ENCODE measurements around the gene SRSF12. TPM values are rescaled to one million over a fixed set of nuclear protein-coding genes. Genes with fewer than 3 reads are reported as not detected.

Gene SRSF12
- total RNA-seq = under 1 TPM; 0.14 to 0.17 TPM

DNA sequence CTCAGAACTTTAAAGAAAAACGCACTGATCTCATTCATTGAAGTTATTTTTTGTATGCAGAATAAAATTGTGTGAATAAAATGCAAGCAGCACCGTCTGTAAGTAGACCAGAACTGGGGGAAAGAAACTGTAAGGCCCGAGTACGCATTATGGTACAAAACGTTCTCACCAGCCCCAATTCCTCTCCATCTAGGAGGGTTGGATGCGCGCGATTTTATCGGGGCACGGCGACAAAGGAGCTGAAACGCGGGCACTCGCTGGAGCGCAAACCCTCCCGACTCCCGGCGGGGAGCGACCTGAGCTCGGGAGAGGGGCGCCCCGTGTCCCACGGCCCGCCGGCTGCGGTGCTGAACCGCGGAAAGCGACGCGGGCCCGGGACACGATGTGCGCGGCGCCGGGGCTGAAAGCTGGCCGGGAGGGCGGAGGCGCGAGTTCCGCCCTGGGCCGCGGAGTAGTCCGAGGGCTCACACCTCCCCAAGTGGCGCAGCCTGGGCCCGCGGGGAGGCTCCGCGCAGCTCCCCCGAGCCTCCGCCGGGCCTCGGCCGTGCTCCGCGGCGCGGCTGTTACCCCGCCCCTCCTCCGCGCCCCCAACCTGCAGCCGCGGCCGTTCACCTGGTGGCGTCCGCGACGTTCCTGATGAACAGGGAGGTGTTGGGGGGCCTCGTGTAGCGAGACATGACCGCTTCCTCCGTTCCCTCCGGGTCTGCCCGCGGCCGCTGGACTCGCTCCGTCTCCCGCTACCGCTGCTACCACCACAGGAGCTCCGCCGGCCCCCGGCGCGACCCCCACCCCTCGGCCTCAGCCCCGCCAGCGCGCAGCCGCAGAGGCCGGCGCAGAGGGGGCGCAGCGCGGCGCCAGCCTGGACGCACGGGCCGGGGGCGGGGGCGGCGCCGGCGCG is at the start of gene SRSF12:
SRSF12 (minus strand) TSS at position 861 of the 898 bp plus-strand sequence; CDS start at position 677, 184 bp downstream.
- H3K4me3 Mint-ChIP-seq = peak within 1 kb of the TSS; percentile 92
- peaks cover 0 to 3% of the 10 kb centered on the region in 2 donors for H3K27me3 Mint-ChIP-seq
- DNase-seq (ENCODE audit: low spot score) = peak; percentile 77
- H3K27ac Mint-ChIP-seq = peak within 1 kb of the TSS; percentile 54 to 58
- H3K9me3 Mint-ChIP-seq = no peaks in the 10 kb centered on the region
- no peaks in the 10 kb centered on the region for H3K36me3 Mint-ChIP-seq
- ATAC-seq = peak; percentile 96 to 97
- H3K4me1 Mint-ChIP-seq (ENCODE audit: low read depth in 2 of 2) = peaks cover 11 to 12% of the 10 kb centered on the region in 2 donors

- H3K4me3 Mint-ChIP-seq = no peak overlapping the region
- H3K27me3 Mint-ChIP-seq = no peaks in the 10 kb centered on the region
- DNase-seq (ENCODE audit: low spot score) (no peak), ATAC-seq (no peak)
- no peaks in the 10 kb centered on the region for H3K9me3 Mint-ChIP-seq
- H3K36me3 Mint-ChIP-seq = peaks cover 15% of the 10 kb centered on the region
- no peak overlapping the region for H3K27ac Mint-ChIP-seq
- H3K4me1 Mint-ChIP-seq (ENCODE audit: low read depth in 2 of 2) = no peaks in the 10 kb centered on the region
Observed at GRCh38 chr6:89162047-89162371, 44.1 kb upstream of the SRSF12 start.

- Mint-ChIP-seq H3K27ac (no peak overlapping the region), H3K9me3 (no peaks in the 10 kb centered on the region), H3K36me3 (peaks cover 15% of the 10 kb centered on the region), H3K4me3 (no peak overlapping the region), H3K4me1 (ENCODE audit: low read depth in 2 of 2) (peaks cover 0 to 1% of the 10 kb centered on the region in 2 donors), H3K27me3 (no peaks in the 10 kb centered on the region)
- ATAC-seq = no peak
- DNase-seq (ENCODE audit: low spot score) = no peak
Observed at GRCh38 chr6:89161326-89162046, 43.6 kb upstream of the SRSF12 start.

GRCh38 chr6:89160331-89161092 is 42.6 kb upstream of the SRSF12 start:
- H3K27ac Mint-ChIP-seq = no peak overlapping the region
- no peak overlapping the region for H3K4me3 Mint-ChIP-seq
- peaks cover 15% of the 10 kb centered on the region for H3K36me3 Mint-ChIP-seq
- no peaks in the 10 kb centered on the region for H3K27me3 Mint-ChIP-seq
- ATAC-seq (peak in 1 of 2 donors; percentile 45), DNase-seq (ENCODE audit: low spot score) (no peak)
- H3K9me3 Mint-ChIP-seq = no peaks in the 10 kb centered on the region
- peaks cover 0 to 5% of the 10 kb centered on the region in 2 donors for H3K4me1 Mint-ChIP-seq (ENCODE audit: low read depth in 2 of 2)

GRCh38 chr6:89154131-89154530 is 36.3 kb upstream of the SRSF12 start:
- H3K27me3 Mint-ChIP-seq = no peaks in the 10 kb centered on the region

DNA sequence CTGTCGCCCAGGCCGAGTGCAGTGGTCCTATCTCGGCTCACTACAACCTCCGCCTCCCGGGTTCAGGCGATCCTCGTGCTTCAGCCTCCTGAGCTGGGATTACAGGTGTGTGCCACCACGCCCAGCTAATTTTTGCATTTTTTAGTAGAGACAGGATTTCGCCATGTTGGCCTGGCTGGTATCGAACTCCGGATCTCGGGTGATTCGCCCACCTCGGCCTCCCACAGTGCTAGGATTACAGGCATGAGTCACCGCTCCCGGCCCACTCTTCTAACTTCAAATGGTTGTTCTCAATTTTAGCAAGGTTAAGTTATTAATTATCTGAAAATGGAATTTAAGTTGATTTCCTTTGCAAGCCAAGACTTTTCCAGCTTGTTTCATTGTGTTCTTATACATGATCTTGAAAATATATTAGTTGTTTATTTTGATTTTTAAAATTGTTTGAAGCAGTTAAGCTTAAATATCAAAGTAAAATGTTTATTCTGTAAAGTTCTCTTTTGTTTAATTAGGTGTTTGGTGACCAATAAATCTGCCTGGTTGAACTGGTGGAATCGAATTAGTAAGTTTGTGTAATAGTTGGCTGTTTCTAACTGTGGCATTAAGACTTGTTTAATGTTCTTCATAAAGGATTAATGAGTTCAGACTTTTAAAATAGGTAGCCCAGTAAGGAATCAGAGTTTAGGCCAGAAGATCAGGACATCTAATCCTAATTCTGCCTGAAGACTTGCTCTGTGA is 30.3 kb upstream of the SRSF12 start:
- ATAC-seq (no peak), DNase-seq (ENCODE audit: low spot score) (no peak)
- no peaks in the 10 kb centered on the region for H3K9me3 Mint-ChIP-seq
- no peaks in the 10 kb centered on the region for H3K36me3 Mint-ChIP-seq
- no peak overlapping the region for H3K27ac Mint-ChIP-seq
- peaks cover 11 to 34% of the 10 kb centered on the region in 2 donors for H3K4me1 Mint-ChIP-seq (ENCODE audit: low read depth in 2 of 2)
- peak overlapping the region; percentile 20 for H3K4me3 Mint-ChIP-seq
- H3K27me3 Mint-ChIP-seq = peaks cover 0 to 3% of the 10 kb centered on the region in 2 donors

More at GRCh38 chr6:89154131-89154530, 36.3 kb upstream of the SRSF12 start:
- no peak for ATAC-seq
- Mint-ChIP-seq H3K9me3 (no peaks in the 10 kb centered on the region), H3K4me3 (no peak overlapping the region), H3K36me3 (peaks cover 4% of the 10 kb centered on the region), H3K27ac (no peak overlapping the region), H3K4me1 (ENCODE audit: low read depth in 2 of 2) (peaks cover 0 to 5% of the 10 kb centered on the region in 2 donors)
- DNase-seq (ENCODE audit: low spot score) = no peak

- Mint-ChIP-seq H3K4me3 (peak overlapping the region; percentile 87), H3K36me3 (no peaks in the 10 kb centered on the region), H3K9me3 (no peaks in the 10 kb centered on the region), H3K4me1 (ENCODE audit: low read depth in 2 of 2) (peaks cover 11 to 34% of the 10 kb centered on the region in 2 donors), H3K27me3 (peaks cover 0 to 3% of the 10 kb centered on the region in 2 donors), H3K27ac (peak overlapping the region; percentile 24 to 64)
- DNase-seq (ENCODE audit: low spot score) (no peak), ATAC-seq (no peak)
Observed at GRCh38 chr6:89146718-89147700, 29.1 kb upstream of the SRSF12 start.

- no peaks in the 10 kb centered on the region for H3K36me3 Mint-ChIP-seq
- DNase-seq (ENCODE audit: low spot score) = peak; percentile 82
- ATAC-seq = peak; percentile 88 to 92
- peak within 1 kb of the TSS; percentile 86 for H3K27ac Mint-ChIP-seq
- H3K9me3 Mint-ChIP-seq = no peaks in the 10 kb centered on the region
- peaks cover 0 to 3% of the 10 kb centered on the region in 2 donors for H3K27me3 Mint-ChIP-seq
- peaks cover 11 to 34% of the 10 kb centered on the region in 2 donors for H3K4me1 Mint-ChIP-seq (ENCODE audit: low read depth in 2 of 2)
- peak within 1 kb of the TSS; percentile 93 for H3K4me3 Mint-ChIP-seq
Observed at GRCh38 chr6:89145956-89146717, 28.3 kb upstream of the SRSF12 start, which contains the start of gene PM20D2. PM20D2 (plus strand) TSS chr6:89146055; CDS start chr6:89146145, 90 bp downstream.

DNA sequence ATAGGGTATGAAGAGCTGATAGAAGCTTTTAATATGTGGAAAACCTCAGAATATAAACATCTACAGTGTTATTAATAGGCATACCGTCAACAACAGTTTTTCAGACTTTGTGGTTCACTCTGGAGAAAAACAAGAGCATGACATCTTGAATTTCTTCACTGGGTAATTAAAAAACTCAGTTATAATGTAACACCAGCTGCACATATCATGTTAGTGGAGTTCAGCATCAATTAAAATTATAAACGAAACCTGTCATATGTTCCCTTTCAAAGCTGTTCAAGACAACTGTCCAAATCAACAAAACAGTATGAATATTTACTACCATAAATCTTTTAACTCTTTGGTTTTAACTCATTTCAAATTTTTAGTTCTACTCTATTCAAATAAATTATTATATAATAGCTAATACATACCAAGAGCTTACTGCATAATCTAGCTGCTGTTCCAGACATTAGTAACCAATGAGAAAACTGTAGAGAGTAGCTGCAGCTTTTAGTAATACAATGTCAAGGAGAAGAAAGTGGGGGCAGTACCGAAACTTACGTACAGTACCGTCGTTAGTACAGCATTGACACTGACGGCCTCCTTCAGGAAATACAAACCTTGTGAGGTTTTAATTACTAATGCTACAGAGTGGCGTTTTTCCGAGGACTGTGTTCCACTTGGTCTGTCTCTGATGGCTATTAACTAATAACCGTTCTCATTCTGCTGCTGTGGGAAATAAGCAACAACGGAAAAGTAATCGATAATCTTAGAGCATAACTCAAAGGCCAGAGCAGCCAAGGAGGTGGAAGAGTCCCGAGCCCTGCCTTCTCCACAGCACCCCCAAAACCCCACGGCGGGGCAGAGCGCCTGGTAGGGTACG is 27.5 kb upstream of the SRSF12 start:
- Mint-ChIP-seq H3K9me3 (no peaks in the 10 kb centered on the region), H3K4me1 (ENCODE audit: low read depth in 2 of 2) (peaks cover 11 to 34% of the 10 kb centered on the region in 2 donors), H3K27ac (peak overlapping the region; percentile 86), H3K36me3 (no peaks in the 10 kb centered on the region), H3K27me3 (peaks cover 0 to 3% of the 10 kb centered on the region in 2 donors), H3K4me3 (peak overlapping the region; percentile 93)
- DNase-seq (ENCODE audit: low spot score) (no peak), ATAC-seq (peak; percentile 74 to 86)

DNA sequence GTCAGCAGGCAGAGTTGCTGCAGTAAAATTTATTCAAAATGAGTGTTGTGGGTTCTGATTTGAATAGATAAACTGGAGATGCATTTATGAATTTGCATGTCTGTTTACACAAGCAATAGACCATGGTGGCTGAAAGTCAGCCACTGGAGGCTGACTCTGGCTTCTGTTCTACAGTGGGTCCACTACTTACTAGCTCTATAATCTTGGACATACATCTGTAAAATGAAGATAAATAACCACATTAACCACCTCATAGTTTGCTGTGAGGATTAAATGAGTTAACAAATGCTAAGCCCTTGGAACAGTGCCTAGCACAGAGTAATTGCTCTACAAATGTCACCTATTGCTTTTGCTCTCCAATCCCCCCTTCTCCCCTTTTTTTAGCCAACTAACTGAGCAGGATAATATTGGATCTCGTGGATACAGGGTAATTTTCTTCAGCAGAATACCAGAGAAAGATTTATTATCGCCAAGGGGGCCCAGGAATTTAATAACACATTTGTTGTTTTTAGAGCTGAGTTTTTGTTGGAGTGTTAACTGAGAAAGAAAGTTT is 26.6 kb upstream of the SRSF12 start:
- Mint-ChIP-seq H3K9me3 (no peaks in the 10 kb centered on the region), H3K27ac (no peak overlapping the region), H3K36me3 (no peaks in the 10 kb centered on the region), H3K4me1 (ENCODE audit: low read depth in 2 of 2) (peaks cover 11 to 34% of the 10 kb centered on the region in 2 donors), H3K27me3 (peaks cover 0 to 3% of the 10 kb centered on the region in 2 donors), H3K4me3 (peak overlapping the region; percentile 32)
- DNase-seq (ENCODE audit: low spot score) (no peak), ATAC-seq (peak in 1 of 2 donors; percentile 32)
